Gastrocnemius medialis (tissue), 4 donors: ENCODE results near the gene MGAT5.

Experiments used
- POLR2A ChIP-seq, 2 donors: fragments of 450-650 bp; IDR thresholded peaks; one replicate each; pipeline ENCODE4 v1.6.1; 2017; ENCODE audit warnings: antibody characterized with exemption in 2 of 2, mild to moderate bottlenecking in 2 of 2, moderate library complexity in 2 of 2
- TF ChIP-seq, protein P1 (sequence below), 5 experiments: fragments of 450-650 bp in 3 of 5; fragments of 200-600 bp in 2 of 5; sonication (generic) in 2 of 5; IDR thresholded peaks in 4 of 5; conservative IDR thresholded peaks in 1 of 5; 1 replicate in 4 of 5; 2 replicates in 1 of 5; pipeline ENCODE4 v1.5.1; 2016 to 2019; ENCODE audit warnings: antibody characterized with exemption in 5 of 5, mild to moderate bottlenecking in 3 of 5, moderate library complexity in 3 of 5

DNA sequence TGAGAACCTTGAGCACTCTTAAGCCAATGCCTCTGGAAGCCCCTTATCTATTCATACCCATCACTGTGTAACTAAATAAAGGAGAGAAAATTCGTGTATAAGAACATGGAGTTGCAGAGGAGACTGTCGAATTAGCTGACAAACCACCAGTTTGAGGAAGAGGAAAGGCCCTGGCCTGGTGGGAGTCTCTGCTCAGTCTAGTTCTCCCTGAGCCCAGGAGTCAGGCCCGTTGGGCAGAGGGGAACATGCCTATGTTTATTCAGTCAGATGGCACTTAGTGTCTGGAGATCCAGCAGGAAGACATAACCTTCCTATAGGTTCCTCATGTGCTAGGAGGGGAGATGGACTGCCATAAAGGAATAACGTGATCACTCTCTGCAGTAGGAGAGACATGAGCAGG is 60.3 kb downstream of the MGAT5 start:
- no peak for TF ChIP-seq POLR2A (IDR thresholded peaks at IDR 0.05)
- TF ChIP-seq, protein P1, sequence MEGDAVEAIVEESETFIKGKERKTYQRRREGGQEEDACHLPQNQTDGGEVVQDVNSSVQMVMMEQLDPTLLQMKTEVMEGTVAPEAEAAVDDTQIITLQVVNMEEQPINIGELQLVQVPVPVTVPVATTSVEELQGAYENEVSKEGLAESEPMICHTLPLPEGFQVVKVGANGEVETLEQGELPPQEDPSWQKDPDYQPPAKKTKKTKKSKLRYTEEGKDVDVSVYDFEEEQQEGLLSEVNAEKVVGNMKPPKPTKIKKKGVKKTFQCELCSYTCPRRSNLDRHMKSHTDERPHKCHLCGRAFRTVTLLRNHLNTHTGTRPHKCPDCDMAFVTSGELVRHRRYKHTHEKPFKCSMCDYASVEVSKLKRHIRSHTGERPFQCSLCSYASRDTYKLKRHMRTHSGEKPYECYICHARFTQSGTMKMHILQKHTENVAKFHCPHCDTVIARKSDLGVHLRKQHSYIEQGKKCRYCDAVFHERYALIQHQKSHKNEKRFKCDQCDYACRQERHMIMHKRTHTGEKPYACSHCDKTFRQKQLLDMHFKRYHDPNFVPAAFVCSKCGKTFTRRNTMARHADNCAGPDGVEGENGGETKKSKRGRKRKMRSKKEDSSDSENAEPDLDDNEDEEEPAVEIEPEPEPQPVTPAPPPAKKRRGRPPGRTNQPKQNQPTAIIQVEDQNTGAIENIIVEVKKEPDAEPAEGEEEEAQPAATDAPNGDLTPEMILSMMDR (IDR thresholded peaks at IDR 0.05 in 4 of 5, conservative IDR thresholded peaks at IDR 0.05 in 1 of 5), result no peak
